Activated naive CD8-positive, alpha-beta T cell treated with anti-CD3 and anti-CD28 coated beads, Interleukin-2, amount 50 U/mL, for 16 hours (primary cell): Measurements from ENCODE around the gene ADAMTSL3.
"Not testable (repeated sequence)": the region's sequence is repeated elsewhere in the genome, so short reads cannot be mapped to it uniquely, and the experiment has no call there.

Source experiments
- DNase-seq: peaks from one replicate; pipeline ENCODE4 v3.0.0-alpha.2; 2020; ENCODE audit warnings: low read depth, low spot score

Gene ADAMTSL3

GRCh38 chr15:83702314-83702713 lies 48.4 kb downstream of the ADAMTSL3 start:
- DNase-seq, result not testable (repeated sequence)

GRCh38 chr15:83708328-83708727 lies 54.4 kb downstream of the ADAMTSL3 start:
- no peak for DNase-seq

GRCh38 chr15:83709241-83709640 lies 55.3 kb downstream of the ADAMTSL3 start:
- no peak for DNase-seq

- no peak for DNase-seq
Measured at GRCh38 chr15:83709811-83710210, 55.9 kb downstream of the ADAMTSL3 start.

GRCh38 chr15:83710452-83710851 lies 56.5 kb downstream of the ADAMTSL3 start:
- no peak for DNase-seq

GRCh38 chr15:83711236-83711635 lies 57.3 kb downstream of the ADAMTSL3 start:
- no peak for DNase-seq

- DNase-seq, result no peak
Measured at GRCh38 chr15:83713242-83713641, 59.3 kb downstream of the ADAMTSL3 start.

GRCh38 chr15:83714939-83715628 lies 61.2 kb downstream of the ADAMTSL3 start:
- no peak for DNase-seq

- no peak for DNase-seq
Measured at GRCh38 chr15:83716605-83717004, 62.7 kb downstream of the ADAMTSL3 start.

- no peak for DNase-seq
Measured at GRCh38 chr15:83717010-83717409, 63.1 kb downstream of the ADAMTSL3 start.

GRCh38 chr15:83720468-83720867 lies 66.5 kb downstream of the ADAMTSL3 start:
- no peak for DNase-seq

GRCh38 chr15:83721031-83721430 lies 67.1 kb downstream of the ADAMTSL3 start:
- DNase-seq, result no peak

- DNase-seq, result no peak
Measured at GRCh38 chr15:83721981-83722380, 68.1 kb downstream of the ADAMTSL3 start.

- DNase-seq, result no peak
Measured at GRCh38 chr15:83723216-83723615, 69.3 kb downstream of the ADAMTSL3 start.

- DNase-seq, result no peak
Measured at GRCh38 chr15:83732196-83732595, 78.3 kb downstream of the ADAMTSL3 start.

- DNase-seq, result no peak
Measured at GRCh38 chr15:83732770-83733169, 78.8 kb downstream of the ADAMTSL3 start.

GRCh38 chr15:83733206-83733605 lies 79.3 kb downstream of the ADAMTSL3 start:
- no peak for DNase-seq

GRCh38 chr15:83733691-83734090 lies 79.8 kb downstream of the ADAMTSL3 start:
- DNase-seq, result no peak

GRCh38 chr15:83734487-83734886 lies 80.6 kb downstream of the ADAMTSL3 start:
- DNase-seq, result no peak

GRCh38 chr15:83739629-83740028 lies 85.7 kb downstream of the ADAMTSL3 start:
- no peak for DNase-seq

- DNase-seq, result no peak
Measured at GRCh38 chr15:83745771-83746170, 91.8 kb downstream of the ADAMTSL3 start.

GRCh38 chr15:83746231-83746630 lies 92.3 kb downstream of the ADAMTSL3 start:
- no peak for DNase-seq

- DNase-seq, result no peak
Measured at GRCh38 chr15:83747050-83747717, 93.3 kb downstream of the ADAMTSL3 start.
